ENCODE measurements around the gene HDX. TPM values are rescaled to one million over a fixed set of nuclear protein-coding genes. Genes with fewer than 3 reads are reported as not detected.

HDX gene
- total and polyA plus RNA-seq, 2 experiments from 2014 or later, result 2.3 to 3.3 TPM

GRCh38 chrX:84487365-84488353 is 14.6 kb downstream of the HDX start:
- no peaks in the 10 kb centered on the region for H3K4me1 ChIP-seq (ENCODE audit: insufficient read depth)
- no peaks in the 10 kb centered on the region for H3K9me2 ChIP-seq (ENCODE audit: insufficient read depth)
- no peaks in the 10 kb centered on the region for H3K27me3 ChIP-seq (replicated peaks; ENCODE audit: insufficient read depth)
- no peak overlapping the region for H2AFZ ChIP-seq
- no peaks in the 10 kb centered on the region for H3K9me3 ChIP-seq (ENCODE audit: low read depth)
- no peaks in the 10 kb centered on the region for H3K36me3 ChIP-seq (ENCODE audit: low read depth)
- no peak overlapping the region for H3K9ac ChIP-seq
- H3K79me2 ChIP-seq (ENCODE audit: insufficient read depth), result no peaks in the 10 kb centered on the region
- WGBS, 2 experiments (ENCODE audit: low coverage in 1 of 2, low lambda C conversion rate in 2 of 2, missing lambda C conversion rate in 2 of 2), result 95 to 96% methylated on average over 3 of the region's 3 CpGs
- no peak for TF ChIP-seq EZH2phosphoT487 (IDR thresholded peaks at IDR 0.05; ENCODE audit: insufficient read depth, low read depth)
- TF ChIP-seq EZH2 (IDR thresholded peaks at IDR 0.05; ENCODE audit: insufficient read depth, poor library complexity, severe bottlenecking), result no peak
- no peak for DNase-seq
- in situ Hi-C loops (cut with MboI), result no loop called here
- H3K4me2 ChIP-seq (ENCODE audit: unreplicated experiment), result no peak overlapping the region
- H3K27ac ChIP-seq, result no peak overlapping the region
- no peaks in the 10 kb centered on the region for H4K20me1 ChIP-seq (ENCODE audit: insufficient read depth)
- H3F3A ChIP-seq (ENCODE audit: insufficient read depth), result no peaks in the 10 kb centered on the region
- no peak overlapping the region for H3K4me3 ChIP-seq

- no peaks in the 10 kb centered on the region for H3K79me2 ChIP-seq (ENCODE audit: insufficient read depth)
- no peaks in the 10 kb centered on the region for H3K9me2 ChIP-seq (ENCODE audit: insufficient read depth)
- TF ChIP-seq EZH2phosphoT487 (IDR thresholded peaks at IDR 0.05; ENCODE audit: insufficient read depth, low read depth), result no peak
- no peak for TF ChIP-seq EZH2 (IDR thresholded peaks at IDR 0.05; ENCODE audit: insufficient read depth, poor library complexity, severe bottlenecking)
- H3K36me3 ChIP-seq (ENCODE audit: low read depth), result no peaks in the 10 kb centered on the region
- DNase-seq, result no peak
- H3K4me3 ChIP-seq, result no peak overlapping the region
- in situ Hi-C loops (cut with MboI), result no loop called here
- H3F3A ChIP-seq (ENCODE audit: insufficient read depth), result no peaks in the 10 kb centered on the region
- H3K4me2 ChIP-seq (ENCODE audit: unreplicated experiment), result no peak overlapping the region
- no peak overlapping the region for H3K9ac ChIP-seq
- H3K4me1 ChIP-seq (ENCODE audit: insufficient read depth), result no peaks in the 10 kb centered on the region
- H4K20me1 ChIP-seq (ENCODE audit: insufficient read depth), result no peaks in the 10 kb centered on the region
- H3K9me3 ChIP-seq (ENCODE audit: low read depth), result no peaks in the 10 kb centered on the region
- no peaks in the 10 kb centered on the region for H3K27me3 ChIP-seq (replicated peaks; ENCODE audit: insufficient read depth)
- H3K27ac ChIP-seq, result no peak overlapping the region
- WGBS, 2 experiments (ENCODE audit: low coverage in 1 of 2, low lambda C conversion rate in 2 of 2, missing lambda C conversion rate in 2 of 2), result 97 to 100% methylated on average over 2 of the region's 2 CpGs
- H2AFZ ChIP-seq, result no peak overlapping the region
Observed at GRCh38 chrX:84479086-84479485, 23.2 kb downstream of the HDX start.

GRCh38 chrX:84477114-84477513 is 25.1 kb downstream of the HDX start:
- H3K9me2 ChIP-seq (ENCODE audit: insufficient read depth), result no peaks in the 10 kb centered on the region
- no peak for TF ChIP-seq EZH2 (IDR thresholded peaks at IDR 0.05; ENCODE audit: insufficient read depth, poor library complexity, severe bottlenecking)
- no peak for TF ChIP-seq EZH2phosphoT487 (IDR thresholded peaks at IDR 0.05; ENCODE audit: insufficient read depth, low read depth)
- H3K9ac ChIP-seq, result no peak overlapping the region
- no peaks in the 10 kb centered on the region for H4K20me1 ChIP-seq (ENCODE audit: insufficient read depth)
- H3K27ac ChIP-seq, result no peak overlapping the region
- no peak for DNase-seq
- no peaks in the 10 kb centered on the region for H3K9me3 ChIP-seq (ENCODE audit: low read depth)
- no peak overlapping the region for H3K4me3 ChIP-seq
- H3K4me2 ChIP-seq (ENCODE audit: unreplicated experiment), result no peak overlapping the region
- H3K27me3 ChIP-seq (replicated peaks; ENCODE audit: insufficient read depth), result no peaks in the 10 kb centered on the region
- H3K36me3 ChIP-seq (ENCODE audit: low read depth), result no peaks in the 10 kb centered on the region
- H2AFZ ChIP-seq, result no peak overlapping the region
- H3F3A ChIP-seq (ENCODE audit: insufficient read depth), result no peaks in the 10 kb centered on the region
- no peaks in the 10 kb centered on the region for H3K79me2 ChIP-seq (ENCODE audit: insufficient read depth)
- in situ Hi-C loops (cut with MboI), result no loop called here
- H3K4me1 ChIP-seq (ENCODE audit: insufficient read depth), result no peaks in the 10 kb centered on the region

- H3K79me2 ChIP-seq (ENCODE audit: insufficient read depth), result no peaks in the 10 kb centered on the region
- in situ Hi-C loops (cut with MboI), result no loop called here
- WGBS, 2 experiments (ENCODE audit: low coverage in 1 of 2, low lambda C conversion rate in 2 of 2, missing lambda C conversion rate in 2 of 2), result 23 to 26% methylated on average over 2 of the region's 2 CpGs
- no peaks in the 10 kb centered on the region for H3K9me2 ChIP-seq (ENCODE audit: insufficient read depth)
- DNase-seq, result no peak
- H3K9me3 ChIP-seq (ENCODE audit: low read depth), result no peaks in the 10 kb centered on the region
- H3K4me2 ChIP-seq (ENCODE audit: unreplicated experiment), result no peak overlapping the region
- H3K4me3 ChIP-seq, result no peak overlapping the region
- H3K27ac ChIP-seq, result no peak overlapping the region
- H3K36me3 ChIP-seq (ENCODE audit: low read depth), result no peaks in the 10 kb centered on the region
- H3K9ac ChIP-seq, result no peak overlapping the region
- TF ChIP-seq EZH2 (IDR thresholded peaks at IDR 0.05; ENCODE audit: insufficient read depth, poor library complexity, severe bottlenecking) (no peak), EZH2phosphoT487 (IDR thresholded peaks at IDR 0.05; ENCODE audit: insufficient read depth, low read depth) (no peak)
- H4K20me1 ChIP-seq (ENCODE audit: insufficient read depth), result no peaks in the 10 kb centered on the region
- H3K27me3 ChIP-seq (replicated peaks; ENCODE audit: insufficient read depth), result no peaks in the 10 kb centered on the region
- no peaks in the 10 kb centered on the region for H3K4me1 ChIP-seq (ENCODE audit: insufficient read depth)
- no peak overlapping the region for H2AFZ ChIP-seq
- no peaks in the 10 kb centered on the region for H3F3A ChIP-seq (ENCODE audit: insufficient read depth)
Observed at GRCh38 chrX:84475596-84475995, 26.7 kb downstream of the HDX start.
